Activated CD8-positive, alpha-beta memory T cell treated with anti-CD3 and anti-CD28 coated beads for 4 hours (primary cell): ENCODE results near the gene MGAT3.
"Not testable (repeated sequence)": the region's sequence is repeated elsewhere in the genome, so short reads cannot be mapped to it uniquely, and the experiment has no call there.

Source experiments
- DNase-seq, 2 donors: peaks; one replicate each; pipeline ENCODE4 v3.0.0-alpha.2; 2020; ENCODE audit warnings: low read depth in 2 of 2

The MGAT3 gene

GRCh38 chr22:39513791-39514190, 57.0 kb downstream of the MGAT3 start:
- no peak for DNase-seq

- DNase-seq, result no peak
These were observed 57.7 kb downstream of the MGAT3 start for GRCh38 chr22:39514373-39514973.

DNA sequence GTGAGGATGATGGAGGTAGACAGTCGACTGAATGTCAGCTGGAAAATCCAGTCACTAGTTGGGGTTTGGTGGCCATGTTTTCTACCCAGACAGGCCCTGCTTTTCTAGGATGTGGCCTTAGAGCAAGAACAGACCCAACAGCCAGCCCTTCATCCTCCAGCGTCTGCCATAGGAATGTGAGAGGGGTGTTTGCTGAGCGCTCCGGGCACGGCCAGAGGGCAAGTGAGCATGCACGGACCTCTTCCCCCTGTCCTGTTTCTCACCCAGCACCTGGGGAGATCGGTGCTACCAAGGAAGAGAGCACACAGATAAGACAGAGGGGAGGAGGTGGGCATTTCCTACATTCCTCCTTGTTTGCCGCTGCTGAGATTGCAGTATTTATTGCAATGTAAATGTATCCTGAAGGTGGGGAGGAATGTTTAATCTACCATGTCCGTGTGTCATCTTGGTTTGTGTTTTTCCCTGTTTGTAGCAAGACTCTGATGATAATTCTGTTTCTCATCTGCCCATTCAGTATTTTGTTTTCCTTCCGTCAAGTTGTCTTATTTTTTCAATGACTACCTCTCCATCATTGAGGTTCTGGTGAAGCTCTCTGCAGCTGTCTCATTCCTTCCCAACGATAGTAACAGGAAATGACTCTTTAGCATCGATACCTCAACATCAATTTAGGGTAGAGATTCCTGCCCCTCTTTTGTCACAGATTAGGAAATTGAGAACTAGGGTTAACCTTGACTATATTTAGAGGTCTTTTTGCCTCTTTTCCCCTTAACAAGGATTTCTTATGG, 58.6 kb downstream of the MGAT3 start:
- no peak for DNase-seq

DNA sequence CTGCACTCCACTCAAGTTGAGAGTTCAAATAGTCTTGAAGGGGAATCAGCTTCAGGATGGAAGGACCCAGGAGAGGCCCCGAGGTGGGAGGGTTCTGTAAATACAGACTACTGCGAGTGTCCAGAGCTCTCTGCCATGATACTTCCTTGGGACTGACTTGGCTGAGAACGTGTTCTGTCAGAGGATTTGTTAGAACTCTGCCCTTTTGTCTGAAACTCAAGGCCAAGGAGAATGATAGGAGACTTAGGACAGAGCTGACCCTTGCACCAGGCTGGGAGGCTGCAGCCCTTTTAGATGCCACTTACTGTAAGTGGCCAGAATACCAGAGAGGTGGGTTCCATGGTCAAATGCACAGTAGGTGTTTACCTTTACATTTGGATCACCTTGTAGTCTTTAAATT, 60.7 kb downstream of the MGAT3 start:
- no peak for DNase-seq

DNA sequence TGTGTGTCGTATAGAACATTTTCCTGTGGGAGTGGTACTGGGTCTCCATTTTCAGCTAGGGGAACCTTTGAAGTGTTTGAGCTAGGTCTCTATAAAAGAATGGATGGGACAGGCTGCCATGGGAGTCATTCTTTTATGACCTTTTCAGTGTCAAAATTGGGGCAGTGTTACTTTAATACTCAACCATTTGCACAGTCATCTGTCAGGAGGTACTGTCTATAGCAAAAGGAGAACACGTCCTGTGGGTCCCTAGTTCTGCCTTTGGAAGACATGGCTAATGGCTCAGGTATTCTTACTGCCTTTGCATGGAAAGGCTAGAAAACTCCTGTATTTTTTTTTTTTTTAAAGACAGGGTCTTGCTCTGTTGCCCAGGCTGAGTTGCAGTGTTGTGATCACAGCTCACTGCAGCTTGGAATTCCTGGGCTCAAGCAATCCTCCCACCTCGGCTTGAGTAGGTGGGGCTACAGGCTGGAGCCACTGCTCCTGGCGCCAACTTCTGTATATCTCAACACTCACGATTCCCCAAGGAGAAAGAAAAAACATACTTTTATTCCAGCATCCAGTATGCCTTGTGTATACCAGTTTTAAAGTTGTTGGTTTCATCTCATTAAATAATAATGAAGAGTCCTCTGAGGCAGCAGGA, 61.5 kb downstream of the MGAT3 start:
- DNase-seq, result no peak

DNA sequence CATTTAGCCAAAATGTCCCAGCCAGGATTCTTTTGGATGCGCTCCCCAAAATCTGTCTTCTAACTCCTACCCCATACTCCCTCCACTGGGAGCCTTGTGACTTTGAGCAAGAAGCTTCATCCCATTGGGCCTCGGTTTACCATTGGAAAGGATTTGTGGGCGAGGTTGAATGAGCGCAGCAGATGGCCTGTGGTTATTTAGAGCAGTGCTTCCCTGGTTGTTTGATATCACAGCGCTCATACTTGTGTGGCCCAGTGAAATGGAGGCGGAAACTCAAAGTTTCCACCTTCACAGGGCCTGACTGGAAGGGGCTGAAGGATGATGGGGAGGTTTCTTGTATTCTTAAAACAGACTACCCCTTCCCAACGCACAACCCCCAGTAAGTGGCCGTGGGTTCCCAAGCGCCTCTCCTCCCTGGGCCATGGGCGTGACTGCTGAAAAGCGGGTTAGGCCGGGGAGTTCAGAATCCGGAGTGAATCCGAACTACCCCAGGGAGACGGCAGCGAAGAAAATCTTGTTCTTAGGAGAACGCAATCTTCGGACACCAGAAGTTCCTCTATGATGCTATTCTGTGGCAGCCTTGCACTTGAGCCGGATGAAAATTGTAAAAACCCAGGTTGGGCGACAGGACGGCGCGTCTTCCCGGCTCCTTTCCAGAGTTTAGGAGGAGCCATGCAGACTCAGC, 62.3 kb downstream of the MGAT3 start:
- DNase-seq, result no peak

GRCh38 chr22:39519681-39520225, 62.9 kb downstream of the MGAT3 start:
- peak; percentile 91 to 94 for DNase-seq

GRCh38 chr22:39520226-39521105, 63.7 kb downstream of the MGAT3 start, which contains the start of gene ATF4:
Gene ATF4 (plus strand): TSS chr22:39520562. CDS start chr22:39521446, 884 bp downstream.
- DNase-seq, result peak; percentile 81 to 83

- not testable (repeated sequence) for DNase-seq
These were observed 64.5 kb downstream of the MGAT3 start for GRCh38 chr22:39521106-39521885.

DNA sequence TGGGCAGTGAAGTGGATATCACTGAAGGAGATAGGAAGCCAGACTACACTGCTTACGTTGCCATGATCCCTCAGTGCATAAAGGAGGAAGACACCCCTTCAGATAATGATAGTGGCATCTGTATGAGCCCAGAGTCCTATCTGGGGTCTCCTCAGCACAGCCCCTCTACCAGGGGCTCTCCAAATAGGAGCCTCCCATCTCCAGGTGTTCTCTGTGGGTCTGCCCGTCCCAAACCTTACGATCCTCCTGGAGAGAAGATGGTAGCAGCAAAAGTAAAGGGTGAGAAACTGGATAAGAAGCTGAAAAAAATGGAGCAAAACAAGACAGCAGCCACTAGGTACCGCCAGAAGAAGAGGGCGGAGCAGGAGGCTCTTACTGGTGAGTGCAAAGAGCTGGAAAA, 65.3 kb downstream of the MGAT3 start:
- DNase-seq, result not testable (repeated sequence)

DNA sequence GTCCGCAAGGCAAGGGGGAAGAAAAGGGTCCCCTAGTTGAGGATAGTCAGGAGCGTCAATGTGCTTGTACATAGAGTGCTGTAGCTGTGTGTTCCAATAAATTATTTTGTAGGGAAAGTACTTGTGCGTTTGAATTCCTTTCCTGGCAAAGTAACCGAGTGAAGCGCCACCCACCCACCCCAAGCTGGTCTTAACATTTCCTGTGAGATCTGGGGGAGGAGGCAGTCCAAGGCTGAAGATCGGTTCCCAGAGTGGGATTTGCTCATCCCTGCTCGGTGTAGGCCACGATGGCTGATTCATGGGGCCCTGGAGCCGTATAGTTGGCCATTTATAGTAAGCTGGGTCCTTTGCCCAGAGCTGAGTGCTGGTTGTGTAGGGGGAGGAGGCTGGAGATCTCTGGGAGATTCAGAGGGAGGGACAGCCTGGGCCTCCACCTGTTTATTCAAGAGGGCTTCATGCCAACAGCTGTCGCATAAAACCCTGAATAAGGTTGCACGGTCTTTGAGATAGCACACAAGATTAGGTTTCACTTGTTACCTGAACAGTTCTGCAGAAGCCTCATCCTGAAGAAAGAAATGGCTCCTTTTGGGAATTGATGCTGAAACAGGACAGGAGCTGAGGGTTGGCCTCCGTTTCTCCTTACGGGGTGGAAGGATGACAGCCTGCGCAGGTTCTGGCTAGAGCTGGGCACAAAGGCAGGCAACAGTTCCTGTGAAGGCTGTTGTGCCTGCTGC, 65.9 kb downstream of the MGAT3 start:
- DNase-seq, result no peak

DNA sequence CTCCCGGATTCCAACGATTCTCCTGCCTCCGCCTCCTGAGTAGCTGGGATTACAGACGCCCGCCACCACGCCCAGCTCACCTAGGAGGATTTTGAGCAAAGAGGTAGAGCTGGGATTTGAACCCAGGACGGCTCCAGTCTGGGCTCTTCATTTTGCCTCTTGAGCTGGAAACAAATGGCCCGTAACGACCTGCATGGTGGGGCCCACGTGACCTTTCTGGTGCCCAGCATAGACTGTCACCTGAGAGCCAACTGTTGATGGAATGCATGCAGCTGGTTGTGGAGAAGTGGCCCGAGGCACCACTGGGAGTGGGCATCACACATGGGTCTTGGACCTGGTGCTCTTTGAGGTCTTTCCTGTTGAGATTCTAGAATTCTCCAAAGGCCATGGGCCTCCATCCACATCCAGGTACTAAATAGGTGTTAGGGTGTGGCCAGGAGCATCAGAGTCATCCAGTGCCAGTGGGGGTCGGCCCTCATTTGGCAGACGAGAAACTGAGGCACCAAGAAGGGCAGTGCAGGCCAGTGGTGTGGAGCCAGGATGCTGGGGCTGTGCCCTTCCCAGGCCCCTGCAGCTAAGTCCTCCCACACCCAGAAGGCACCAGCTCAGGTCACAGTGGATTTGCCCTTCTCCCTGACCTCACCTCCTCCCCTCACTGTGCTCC, 67.4 kb downstream of the MGAT3 start:
- no peak for DNase-seq

GRCh38 chr22:39524753-39525657, 68.2 kb downstream of the MGAT3 start:
- DNase-seq, result no peak

DNA sequence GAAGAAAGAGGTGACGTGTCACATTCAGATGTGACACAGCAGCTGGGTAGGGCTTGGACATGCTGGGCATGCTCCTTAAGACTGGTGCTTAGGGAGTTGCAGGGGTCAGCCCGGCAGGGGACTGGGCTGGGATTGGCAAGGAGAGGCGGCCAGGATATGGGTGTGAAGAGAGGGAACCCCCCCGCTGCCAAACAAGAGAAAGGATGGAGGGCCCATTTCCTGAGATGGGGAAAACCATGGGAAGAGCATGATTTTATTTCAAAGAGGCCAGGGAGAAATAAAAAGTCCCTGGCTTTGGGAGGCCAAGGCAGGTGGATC, 68.8 kb downstream of the MGAT3 start:
- no peak for DNase-seq

DNA sequence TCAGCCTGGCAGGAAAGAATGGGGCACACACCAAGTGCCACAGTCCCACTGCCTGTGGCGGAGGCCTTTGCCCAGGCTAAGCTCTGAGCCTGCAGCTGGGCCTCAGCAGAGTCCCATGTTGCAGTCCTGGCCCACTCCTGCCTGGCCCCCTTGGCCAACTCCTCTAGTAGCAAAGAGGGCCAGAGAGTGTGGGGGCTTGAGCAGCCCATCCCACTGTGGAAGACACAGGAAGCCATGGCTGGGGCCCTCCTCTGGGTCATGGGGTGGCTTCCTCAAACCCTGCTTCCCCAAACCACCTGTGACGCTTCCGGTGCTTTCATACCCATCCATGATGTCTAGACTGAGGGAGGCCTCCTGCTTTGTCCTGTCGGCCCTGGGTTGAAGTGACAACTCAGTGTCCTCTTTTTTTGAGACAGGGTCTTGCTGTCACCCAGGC, 69.9 kb downstream of the MGAT3 start:
- no peak for DNase-seq

GRCh38 chr22:39527481-39527961, 70.7 kb downstream of the MGAT3 start:
- no peak for DNase-seq

GRCh38 chr22:39528080-39528661, 71.4 kb downstream of the MGAT3 start:
- DNase-seq, result no peak
